ENCODE data around the gene TOMM22. TPM values are rescaled to one million over a fixed set of nuclear protein-coding genes. Genes with fewer than 3 reads are reported as not detected.

The TOMM22 gene
- total RNA-seq, 2 donors from 2014 or later: 97.1 to 149 TPM

DNA sequence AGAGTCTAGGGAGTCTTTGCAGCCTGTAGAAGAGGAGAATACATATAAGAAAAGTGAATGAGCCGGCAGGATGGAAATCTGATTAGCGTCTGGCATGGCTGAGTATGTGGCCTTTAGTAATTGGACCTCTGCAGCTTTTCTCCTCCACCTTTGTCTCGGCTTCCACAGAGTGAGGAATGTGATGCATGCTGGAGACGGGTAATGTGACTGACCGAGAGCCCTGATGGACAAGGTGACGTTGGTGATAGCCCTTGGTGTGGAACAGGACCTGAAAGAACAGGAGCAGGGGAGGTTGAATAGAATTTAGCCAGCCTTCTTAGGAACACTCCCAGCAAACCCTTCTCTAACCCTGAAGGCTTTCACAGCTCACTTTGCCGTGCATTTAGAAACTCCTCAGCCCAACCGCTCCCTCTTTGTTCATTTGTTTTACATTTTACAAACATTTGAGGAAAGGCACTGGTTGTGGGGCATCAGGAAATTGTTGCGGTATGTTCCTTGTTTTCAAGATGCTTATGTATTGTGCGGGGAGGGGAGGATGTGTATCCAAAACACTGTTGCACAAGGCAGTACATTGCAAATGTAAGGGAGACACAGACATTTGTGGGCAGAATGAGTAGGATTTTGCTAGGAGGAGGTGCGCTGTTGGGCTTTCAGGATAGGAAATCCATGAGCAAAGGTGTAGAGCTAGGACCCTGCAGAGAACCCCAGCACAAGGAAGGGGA is 30.9 kb downstream of the TOMM22 start:
- Histone ChIP-seq H3K4me1 (peaks cover 9% of the 10 kb centered on the region), H3K27me3 (no peaks in the 10 kb centered on the region), H3K27ac (no peak overlapping the region), H3K4me3 (no peak overlapping the region), H3K9ac (ENCODE audit: low read depth in 2 of 2, low read length in 2 of 2) (no peak overlapping the region), H3K36me3 (peaks cover 11% of the 10 kb centered on the region), H3K9me3 (no peaks in the 10 kb centered on the region)
- TF ChIP-seq, protein P1, sequence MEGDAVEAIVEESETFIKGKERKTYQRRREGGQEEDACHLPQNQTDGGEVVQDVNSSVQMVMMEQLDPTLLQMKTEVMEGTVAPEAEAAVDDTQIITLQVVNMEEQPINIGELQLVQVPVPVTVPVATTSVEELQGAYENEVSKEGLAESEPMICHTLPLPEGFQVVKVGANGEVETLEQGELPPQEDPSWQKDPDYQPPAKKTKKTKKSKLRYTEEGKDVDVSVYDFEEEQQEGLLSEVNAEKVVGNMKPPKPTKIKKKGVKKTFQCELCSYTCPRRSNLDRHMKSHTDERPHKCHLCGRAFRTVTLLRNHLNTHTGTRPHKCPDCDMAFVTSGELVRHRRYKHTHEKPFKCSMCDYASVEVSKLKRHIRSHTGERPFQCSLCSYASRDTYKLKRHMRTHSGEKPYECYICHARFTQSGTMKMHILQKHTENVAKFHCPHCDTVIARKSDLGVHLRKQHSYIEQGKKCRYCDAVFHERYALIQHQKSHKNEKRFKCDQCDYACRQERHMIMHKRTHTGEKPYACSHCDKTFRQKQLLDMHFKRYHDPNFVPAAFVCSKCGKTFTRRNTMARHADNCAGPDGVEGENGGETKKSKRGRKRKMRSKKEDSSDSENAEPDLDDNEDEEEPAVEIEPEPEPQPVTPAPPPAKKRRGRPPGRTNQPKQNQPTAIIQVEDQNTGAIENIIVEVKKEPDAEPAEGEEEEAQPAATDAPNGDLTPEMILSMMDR (IDR thresholded peaks at IDR 0.05): no peak
- intact Hi-C loops (cut with DNase I): no loop called here
- DNase-seq: no peak

DNA sequence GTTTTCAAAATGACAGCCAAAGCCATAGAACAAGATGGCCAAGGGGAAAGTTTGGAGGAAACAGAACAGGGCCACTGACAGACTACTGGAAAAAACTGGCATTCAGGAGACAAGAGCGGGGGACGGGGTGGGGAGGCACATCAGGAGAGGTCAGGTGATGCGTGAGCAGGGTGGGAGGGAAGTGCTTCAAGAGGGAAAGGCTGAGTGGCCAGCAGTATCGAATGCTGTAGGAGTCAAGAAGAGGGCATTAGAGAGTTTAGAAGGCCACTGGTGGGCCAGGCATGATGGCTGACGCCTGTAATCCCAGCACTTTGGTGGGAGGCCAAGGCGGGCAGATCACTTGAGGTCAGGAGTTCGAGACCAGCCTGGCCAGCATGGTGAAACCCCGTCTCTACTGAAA is 32.2 kb downstream of the TOMM22 start:
- no peak for DNase-seq
- intact Hi-C loops (cut with DNase I): no loop called here
- Histone ChIP-seq H3K9me3 (no peaks in the 10 kb centered on the region), H3K27ac (no peak overlapping the region), H3K27me3 (no peaks in the 10 kb centered on the region), H3K4me3 (no peak overlapping the region), H3K36me3 (peaks cover 11% of the 10 kb centered on the region), H3K9ac (ENCODE audit: low read depth in 2 of 2, low read length in 2 of 2) (no peak overlapping the region), H3K4me1 (no peaks in the 10 kb centered on the region)
- TF ChIP-seq, protein P1 (IDR thresholded peaks at IDR 0.05): no peak

DNA sequence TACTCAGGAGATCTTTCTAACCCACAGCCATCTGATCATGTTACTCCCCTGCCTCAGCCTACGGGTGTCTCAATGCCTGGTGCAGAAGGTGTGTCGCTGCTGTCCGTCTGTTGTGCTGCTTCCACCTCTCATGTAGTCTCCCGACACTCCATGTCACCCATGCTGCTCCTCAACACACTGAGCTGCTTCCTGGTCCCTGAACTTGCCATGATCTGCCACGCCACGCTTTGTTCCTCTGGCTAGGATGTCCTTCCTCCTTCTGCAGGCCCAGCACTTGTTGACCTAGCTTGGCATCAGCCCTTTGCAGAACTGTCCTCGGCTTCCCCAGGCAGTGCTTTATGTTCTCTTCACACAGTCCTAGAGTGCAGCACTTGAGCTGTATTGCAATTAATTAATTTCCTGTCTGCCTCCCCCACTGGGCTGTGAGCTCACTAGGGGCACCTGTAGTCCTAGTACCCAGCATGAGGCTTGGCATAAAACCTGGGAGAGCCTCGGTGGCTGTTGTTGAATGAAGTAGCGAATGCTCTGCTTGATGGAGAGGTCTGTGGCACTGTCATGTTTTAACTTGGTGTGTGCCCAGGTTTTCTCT is 33.5 kb downstream of the TOMM22 start:
- H3K4me3 ChIP-seq: no peak overlapping the region
- peaks cover 12% of the 10 kb centered on the region for H3K36me3 ChIP-seq
- no peaks in the 10 kb centered on the region for H3K9me3 ChIP-seq
- no peak overlapping the region for H3K9ac ChIP-seq (ENCODE audit: low read depth in 2 of 2, low read length in 2 of 2)
- DNase-seq: no peak
- TF ChIP-seq, protein P1 (IDR thresholded peaks at IDR 0.05): no peak
- intact Hi-C loops (cut with DNase I): no loop called here
- H3K4me1 ChIP-seq: no peaks in the 10 kb centered on the region
- no peaks in the 10 kb centered on the region for H3K27me3 ChIP-seq
- no peak overlapping the region for H3K27ac ChIP-seq

DNA sequence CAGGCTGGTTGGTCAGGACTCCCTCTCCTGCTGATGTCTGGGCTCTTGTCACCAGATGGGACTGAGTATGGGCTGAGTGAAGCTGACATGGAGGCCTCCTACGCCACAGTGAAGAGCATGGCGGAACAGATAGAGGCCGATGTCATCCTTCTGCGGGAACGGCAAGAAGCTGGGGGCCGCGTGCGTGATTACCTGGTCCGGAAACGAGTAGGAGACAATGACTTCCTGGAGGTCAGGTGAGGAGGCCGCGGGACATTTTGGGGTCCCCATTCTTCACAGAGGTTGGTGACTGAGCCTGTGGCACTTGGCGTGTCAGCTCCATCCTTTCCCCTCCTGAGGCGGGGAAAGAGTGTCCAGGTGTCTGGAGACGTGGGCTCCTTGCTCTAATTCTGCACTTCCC is 34.1 kb downstream of the TOMM22 start:
- H3K4me1 ChIP-seq: no peaks in the 10 kb centered on the region
- TF ChIP-seq, protein P1 (IDR thresholded peaks at IDR 0.05): no peak
- DNase-seq: no peak
- H3K9ac ChIP-seq (ENCODE audit: low read depth in 2 of 2, low read length in 2 of 2): no peak overlapping the region
- no peak overlapping the region for H3K4me3 ChIP-seq
- no peaks in the 10 kb centered on the region for H3K27me3 ChIP-seq
- peaks cover 15% of the 10 kb centered on the region for H3K36me3 ChIP-seq
- no peak overlapping the region for H3K27ac ChIP-seq
- intact Hi-C loops (cut with DNase I): no loop called here
- no peaks in the 10 kb centered on the region for H3K9me3 ChIP-seq

DNA sequence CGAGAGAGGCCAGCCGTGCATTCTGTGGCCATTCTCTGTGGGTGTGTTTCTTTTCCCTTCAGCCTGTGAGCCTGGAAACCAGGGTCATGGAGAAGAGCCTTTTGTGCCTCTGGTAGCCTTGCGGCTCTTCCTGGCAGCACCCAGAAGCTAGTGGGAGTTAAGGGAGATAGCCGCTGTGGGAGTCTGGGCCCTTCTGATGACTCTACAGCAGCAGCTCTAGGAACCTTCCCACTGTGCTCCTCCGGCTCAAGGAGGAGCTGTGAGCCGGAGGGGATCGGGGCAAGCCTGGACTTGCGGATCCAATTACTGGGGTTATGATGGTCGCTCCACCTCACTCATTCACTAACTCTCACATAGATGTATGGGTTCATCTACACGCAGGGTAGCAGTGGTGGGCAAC is 34.5 kb downstream of the TOMM22 start:
- intact Hi-C loops (cut with DNase I): no loop called here
- Histone ChIP-seq H3K9me3 (no peaks in the 10 kb centered on the region), H3K27me3 (no peaks in the 10 kb centered on the region), H3K9ac (ENCODE audit: low read depth in 2 of 2, low read length in 2 of 2) (no peak overlapping the region), H3K27ac (no peak overlapping the region), H3K36me3 (peaks cover 18% of the 10 kb centered on the region), H3K4me3 (no peak overlapping the region), H3K4me1 (no peaks in the 10 kb centered on the region)
- DNase-seq: no peak
- TF ChIP-seq, protein P1 (IDR thresholded peaks at IDR 0.05): no peak
